Naive thymus-derived CD4-positive, alpha-beta T cell (primary cell): ENCODE results near the gene NUP205. TPM values are rescaled to one million over a fixed set of nuclear protein-coding genes. Genes with fewer than 3 reads are reported as not detected.

ENCODE experiments used
- ATAC-seq: fragments of 150-1000 bp; cut with Tn5 transposase; 2 replicates; pipeline ENCODE4 v1.10.0; 2021; ENCODE audit warnings: mild to moderate bottlenecking, moderate library complexity
- CTCF ChIA-PET: fragments of 350-600 bp; sonication (Branson Sonifier 250); formaldehyde crosslinking; loops from one replicate; lab custom pipeline; 2021; ENCODE audit warnings: antibody characterized with exemption; lab: Charles Lee
- POLR2A ChIA-PET: fragments of 350-600 bp; sonication (Branson Sonifier 250); formaldehyde crosslinking; loops from one replicate; lab custom pipeline; 2021; ENCODE audit warnings: antibody characterized with exemption, inconsistent platforms; lab: Charles Lee
- DNase-seq, 9 donors: peaks; one replicate each; pipeline versions ENCODE4 v3.0.0 to v3.0.0-alpha.2; 2020 to 2022; ENCODE audit warnings: mixed read lengths in 1 of 9
- H3K27ac ChIP-seq: one replicate; pipeline ENCODE4 v1.7.0; 2013; ENCODE audit warnings: mild to moderate bottlenecking, low read depth, low read length, moderate library complexity
- H3K27me3 ChIP-seq, 2 donors: one replicate each; pipeline ENCODE4 v1.7.0; 2013; ENCODE audit warnings: low read length in 2 of 2, mild to moderate bottlenecking in 2 of 2, moderate library complexity in 2 of 2; ENCODE audit not compliant: control insufficient read depth in 2 of 2, insufficient read depth in 2 of 2
- H3K36me3 ChIP-seq, 3 experiments: 1 replicate in 2 of 3; 2 replicates in 1 of 3; pipeline ENCODE4 v1.7.0; 2013; ENCODE audit warnings: low read length in 3 of 3, mild to moderate bottlenecking in 3 of 3, moderate library complexity in 1 of 3; ENCODE audit not compliant: insufficient read depth in 3 of 3, control insufficient read depth in 2 of 3
- H3K4me1 ChIP-seq, 2 donors: one replicate each; pipeline ENCODE4 v1.7.0; 2013; ENCODE audit warnings: low read length in 2 of 2, mild to moderate bottlenecking in 2 of 2, moderate library complexity in 1 of 2; ENCODE audit not compliant: control insufficient read depth in 2 of 2, insufficient read depth in 2 of 2
- H3K4me3 ChIP-seq: 2 replicates; pipeline ENCODE4 v1.7.0; 2013; ENCODE audit warnings: mild to moderate bottlenecking, low read length
- H3K9me3 ChIP-seq, 3 experiments: 1 replicate in 2 of 3; 2 replicates in 1 of 3; pipeline ENCODE4 v1.7.0; 2013; ENCODE audit warnings: low read length in 3 of 3; ENCODE audit not compliant: control insufficient read depth in 2 of 3
- H3K27ac Mint-ChIP-seq, 9 donors: one replicate each; pipeline ENCODE4 v1.8.0; 2020 to 2022; ENCODE audit warnings: mixed read lengths in 9 of 9, mild to moderate bottlenecking in 8 of 9, moderate library complexity in 5 of 9, inconsistent platforms in 2 of 9
- H3K27me3 Mint-ChIP-seq, 5 donors: one replicate each; pipeline ENCODE4 v1.8.0; 2021 to 2022; ENCODE audit warnings: mixed read lengths in 5 of 5, mild to moderate bottlenecking in 1 of 5
- H3K36me3 Mint-ChIP-seq, 5 donors: one replicate each; pipeline ENCODE4 v1.8.0; 2020 to 2022; ENCODE audit warnings: mixed read lengths in 5 of 5, mild to moderate bottlenecking in 3 of 5, inconsistent platforms in 1 of 5
- H3K4me1 Mint-ChIP-seq, 7 donors: one replicate each; pipeline ENCODE4 v1.8.0; 2020 to 2022; ENCODE audit warnings: mixed read lengths in 7 of 7, mild to moderate bottlenecking in 3 of 7, inconsistent platforms in 1 of 7
- H3K4me3 Mint-ChIP-seq, 10 donors: one replicate each; pipeline ENCODE4 v1.8.0; 2020 to 2022; ENCODE audit warnings: mild to moderate bottlenecking in 10 of 10, mixed read lengths in 10 of 10, moderate library complexity in 6 of 10, inconsistent platforms in 2 of 10
- H3K9me3 Mint-ChIP-seq, 11 donors: one replicate each; pipeline ENCODE4 v1.8.0; 2020 to 2022; ENCODE audit warnings: mixed read lengths in 11 of 11, mild to moderate bottlenecking in 4 of 11, inconsistent platforms in 1 of 11, moderate library complexity in 1 of 11
- intact Hi-C, 2 donors: fragments of 100-400 bp; cut with micrococcal nuclease; formaldehyde crosslinking; loops; one replicate each; pipeline ENCODE4 v1.15.1; 2023
- polyA plus RNA-seq, 2 donors: library from polyadenylated mRNA; unstranded; fragments of 300-500 nt; fragmentation: Illumina TruSeq; gene quantifications; one replicate each; pipeline ENCODE4 v1.2.3, GENCODE V29; 2021
- total RNA-seq, 6 experiments: library from RNA in 5 of 6; stranded (reverse) in 5 of 6; gene quantifications; 1 replicate in 5 of 6; 2 replicates in 1 of 6; pipeline ENCODE4 v1.2.3 and lab custom pipeline; 2021 to 2026

The NUP205 gene
- total and polyA plus RNA-seq, 7 experiments from 2014 or later: 22.9 to 88.8 (median 54.3) TPM

GRCh38 chr7:135575296-135575695 lies 17.6 kb downstream of the NUP205 start:
- ChIA-PET CTCF (no interaction called here), POLR2A (no interaction called here)
- intact Hi-C loops: loop anchor here (5.0 kb wide), 3 partner anchors 37 to 407 kb away; partner anchors contain the start of gene CNOT4 (in 1 of the 2)
- Histone ChIP-seq H3K4me3 (no peak overlapping the region), H3K4me1 (no peaks in the 10 kb centered on the region), H3K27ac (no peak overlapping the region), H3K36me3 (peaks cover 34 to 74% (median 39%) of the 10 kb centered on the region in 3 experiments), H3K9me3 (no peaks in the 10 kb centered on the region), H3K27me3 (no peaks in the 10 kb centered on the region)
- Mint-ChIP-seq H3K4me3 (peak overlapping the region in 1 of 10 donors; percentile 48), H3K4me1 (peaks cover 9 to 22% (median 13%) of the 10 kb centered on the region in 7 donors), H3K27ac (peak overlapping the region in 5 of 9 donors; percentile 7 to 87 (median 66)), H3K27me3 (no peaks in the 10 kb centered on the region), H3K36me3 (peaks cover 20 to 49% (median 41%) of the 10 kb centered on the region in 5 donors), H3K9me3 (peaks cover 0 to 10% (median 0%) of the 10 kb centered on the region in 11 donors)
- ATAC-seq (no peak), DNase-seq (no peak)

GRCh38 chr7:135578569-135578968 lies 20.9 kb downstream of the NUP205 start:
- H3K27me3 ChIP-seq: no peaks in the 10 kb centered on the region
- Mint-ChIP-seq H3K9me3 (peaks cover 0 to 10% (median 0%) of the 10 kb centered on the region in 11 donors), H3K36me3 (peaks cover 21 to 49% (median 39%) of the 10 kb centered on the region in 5 donors), H3K27me3 (no peaks in the 10 kb centered on the region), H3K4me1 (peaks cover 9 to 19% (median 12%) of the 10 kb centered on the region in 7 donors), H3K27ac (no peak overlapping the region), H3K4me3 (no peak overlapping the region)
- peaks cover 40 to 89% (median 42%) of the 10 kb centered on the region in 3 experiments for H3K36me3 ChIP-seq
- ChIA-PET POLR2A (no interaction called here), CTCF (no interaction called here)
- H3K4me1 ChIP-seq: no peaks in the 10 kb centered on the region
- intact Hi-C loops: loop anchor here (5.0 kb wide), 3 partner anchors 34 to 404 kb away; partner anchors contain the start of gene CNOT4 (in 1 of the 2)
- H3K4me3 ChIP-seq: no peak overlapping the region
- DNase-seq: no peak
- ATAC-seq: no peak
- H3K9me3 ChIP-seq: no peaks in the 10 kb centered on the region
- no peak overlapping the region for H3K27ac ChIP-seq

GRCh38 chr7:135584362-135585353 lies 26.9 kb downstream of the NUP205 start:
- H3K36me3 Mint-ChIP-seq: peaks cover 7 to 42% (median 22%) of the 10 kb centered on the region in 5 donors

GRCh38 chr7:135597181-135597925 lies 39.6 kb downstream of the NUP205 start:
- H3K27ac ChIP-seq: no peak overlapping the region
- H3K27me3 ChIP-seq: no peaks in the 10 kb centered on the region
- ATAC-seq (no peak), DNase-seq (no peak)
- H3K9me3 ChIP-seq: no peaks in the 10 kb centered on the region
- peaks cover 0 to 5% (median 0%) of the 10 kb centered on the region in 7 donors for H3K4me1 Mint-ChIP-seq
- H3K4me3 ChIP-seq: no peak overlapping the region
- H3K9me3 Mint-ChIP-seq: no peaks in the 10 kb centered on the region
- POLR2A ChIA-PET: no interaction called here
- intact Hi-C loops: no loop called here
- peaks cover 9 to 59% (median 20%) of the 10 kb centered on the region in 5 donors for H3K36me3 Mint-ChIP-seq
- CTCF ChIA-PET: no interaction called here
- no peak overlapping the region for H3K27ac Mint-ChIP-seq
- H3K36me3 ChIP-seq: peaks cover 23 to 56% (median 27%) of the 10 kb centered on the region in 3 experiments
- H3K4me1 ChIP-seq: no peaks in the 10 kb centered on the region
- H3K27me3 Mint-ChIP-seq: no peaks in the 10 kb centered on the region
- H3K4me3 Mint-ChIP-seq: no peak overlapping the region

More at GRCh38 chr7:135584362-135585353, 26.9 kb downstream of the NUP205 start:
- Mint-ChIP-seq H3K27ac (no peak overlapping the region), H3K4me3 (no peak overlapping the region), H3K4me1 (no peaks in the 10 kb centered on the region), H3K27me3 (no peaks in the 10 kb centered on the region), H3K9me3 (no peaks in the 10 kb centered on the region)
- no peak for ATAC-seq
- H3K4me1 ChIP-seq: no peaks in the 10 kb centered on the region
- ChIA-PET CTCF (no interaction called here), POLR2A (no interaction called here)
- no peaks in the 10 kb centered on the region for H3K27me3 ChIP-seq
- DNase-seq: no peak
- H3K27ac ChIP-seq: no peak overlapping the region
- H3K36me3 ChIP-seq: peaks cover 12 to 65% (median 22%) of the 10 kb centered on the region in 3 experiments
- H3K4me3 ChIP-seq: no peak overlapping the region
- intact Hi-C loops: loop anchor here in 1 of 2 donors (5.0 kb wide), 1 partner anchor 43 kb away; no protein-coding TSS in a partner anchor
- no peaks in the 10 kb centered on the region for H3K9me3 ChIP-seq

GRCh38 chr7:135597926-135598305 lies 40.2 kb downstream of the NUP205 start:
- Histone ChIP-seq H3K36me3 (peaks cover 19 to 56% (median 27%) of the 10 kb centered on the region in 3 experiments), H3K27me3 (no peaks in the 10 kb centered on the region), H3K9me3 (no peaks in the 10 kb centered on the region), H3K4me3 (no peak overlapping the region), H3K27ac (no peak overlapping the region), H3K4me1 (no peaks in the 10 kb centered on the region)
- no peaks in the 10 kb centered on the region for H3K27me3 Mint-ChIP-seq
- no peak for DNase-seq
- no peak overlapping the region for H3K4me3 Mint-ChIP-seq
- peaks cover 9 to 58% (median 19%) of the 10 kb centered on the region in 5 donors for H3K36me3 Mint-ChIP-seq
- no peaks in the 10 kb centered on the region for H3K9me3 Mint-ChIP-seq
- intact Hi-C loops: no loop called here
- H3K27ac Mint-ChIP-seq: no peak overlapping the region
- ChIA-PET POLR2A (no interaction called here), CTCF (no interaction called here)
- peaks cover 0 to 5% (median 0%) of the 10 kb centered on the region in 7 donors for H3K4me1 Mint-ChIP-seq
- no peak for ATAC-seq

GRCh38 chr7:135599471-135599870 lies 41.8 kb downstream of the NUP205 start:
- intact Hi-C loops: no loop called here
- POLR2A ChIA-PET: no interaction called here
- Histone ChIP-seq H3K27me3 (no peaks in the 10 kb centered on the region), H3K4me1 (no peaks in the 10 kb centered on the region), H3K9me3 (no peaks in the 10 kb centered on the region), H3K4me3 (no peak overlapping the region), H3K36me3 (peaks cover 15 to 55% (median 17%) of the 10 kb centered on the region in 3 experiments), H3K27ac (no peak overlapping the region)
- no peaks in the 10 kb centered on the region for H3K27me3 Mint-ChIP-seq
- DNase-seq: no peak
- CTCF ChIA-PET: no interaction called here
- peaks cover 0 to 5% (median 0%) of the 10 kb centered on the region in 7 donors for H3K4me1 Mint-ChIP-seq
- peaks cover 13 to 59% (median 19%) of the 10 kb centered on the region in 5 donors for H3K36me3 Mint-ChIP-seq
- H3K4me3 Mint-ChIP-seq: no peak overlapping the region
- ATAC-seq: no peak
- H3K9me3 Mint-ChIP-seq: no peaks in the 10 kb centered on the region
- peak overlapping the region in 2 of 9 donors; percentile 43 for H3K27ac Mint-ChIP-seq
